HG03135 (cell line): Measurements from ENCODE around the gene BTG4.

Experiments
- ATAC-seq: cut with Tn5 transposase; IDR thresholded peaks from one replicate; pipeline ENCODE4 v1.9.1; 2021; ENCODE audit warnings: mild to moderate bottlenecking, moderate library complexity; ENCODE audit not compliant: unreplicated experiment

BTG4 gene

GRCh38 chr11:111537336-111537860 lies 25.2 kb upstream of the BTG4 start:
- no peak for ATAC-seq

DNA sequence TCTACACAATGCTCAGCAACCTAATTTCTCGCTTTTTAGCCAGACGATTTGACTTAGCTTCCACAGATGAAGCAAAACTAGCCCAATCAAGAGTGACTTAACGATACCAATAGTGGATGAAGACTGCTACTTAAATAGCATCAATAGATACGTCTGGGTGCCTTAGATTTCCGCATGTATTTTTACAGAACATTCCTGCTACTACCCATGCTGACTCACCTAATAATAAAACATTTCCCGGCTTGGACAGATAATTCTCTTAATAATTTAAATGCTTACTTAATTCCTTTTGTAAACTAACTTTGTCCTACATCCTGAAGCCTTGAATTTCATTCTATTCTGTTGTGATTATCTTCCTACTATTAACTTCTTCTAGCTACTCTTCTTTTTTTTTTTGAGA lies 23.1 kb upstream of the BTG4 start:
- no peak for ATAC-seq

DNA sequence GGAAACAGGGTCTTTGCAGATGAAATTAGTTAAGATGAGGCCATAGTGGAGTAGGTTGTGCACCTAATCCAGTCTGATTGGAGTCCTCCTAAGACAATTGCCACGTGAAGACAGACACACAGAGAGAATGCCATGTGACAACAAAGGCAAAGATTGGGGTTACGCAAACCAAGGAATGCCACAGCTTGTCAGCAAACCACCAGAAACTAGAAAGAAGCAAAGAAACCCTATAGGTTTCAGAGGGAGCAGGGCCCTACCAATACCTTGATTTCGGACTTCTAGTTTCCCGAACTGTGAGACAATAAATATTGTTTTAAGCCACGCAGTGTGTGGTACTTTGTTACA lies 20.2 kb upstream of the BTG4 start:
- no peak for ATAC-seq

DNA sequence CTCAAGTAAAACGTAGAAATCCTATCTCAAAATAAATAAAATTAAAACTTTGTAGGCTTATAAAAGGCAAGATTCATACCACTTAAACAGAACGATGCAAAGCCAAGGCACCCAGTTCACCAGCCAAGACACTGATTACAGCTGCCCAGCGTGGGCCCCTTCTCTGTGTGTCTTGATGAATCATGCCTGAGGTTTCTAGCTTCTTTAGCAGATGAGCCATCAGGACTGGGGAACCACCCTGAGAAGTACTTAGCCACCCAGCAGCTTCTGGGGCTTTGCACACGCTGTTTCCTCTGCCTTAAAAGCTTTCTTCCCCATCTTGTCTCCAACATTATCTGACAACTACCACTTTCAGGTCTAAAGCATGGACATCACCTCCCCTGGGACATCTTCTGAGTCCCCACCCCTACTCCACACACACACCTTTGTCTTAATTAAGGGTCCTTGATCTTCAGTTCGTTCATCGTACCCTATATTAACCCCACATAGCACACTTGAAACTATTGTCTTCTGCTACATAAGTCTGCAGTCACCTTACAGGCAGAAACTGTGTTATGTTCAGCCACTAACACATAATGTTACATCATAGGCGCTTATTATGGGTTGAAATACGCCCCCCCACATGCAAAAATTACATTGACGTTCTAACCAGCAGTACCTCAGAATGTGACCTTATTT lies 19.6 kb upstream of the BTG4 start:
- ATAC-seq = no peak

DNA sequence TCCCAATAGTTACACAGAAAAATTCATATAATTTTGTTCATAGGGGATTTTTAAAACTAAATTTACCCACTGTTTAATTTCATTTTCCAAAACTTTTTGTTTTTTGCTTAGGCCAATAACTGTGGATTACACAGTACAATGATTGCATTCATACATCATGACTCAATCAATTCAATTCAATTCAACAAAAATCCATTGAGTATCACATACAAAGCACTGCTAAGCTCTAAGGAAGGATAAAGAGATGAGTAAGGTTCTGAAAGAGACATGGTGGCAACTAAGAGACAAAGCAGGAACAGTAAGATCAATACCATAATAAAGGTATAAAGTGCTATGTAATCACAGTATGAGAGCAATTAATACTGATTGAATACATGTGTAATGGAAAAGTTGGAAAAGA lies 18.9 kb upstream of the BTG4 start:
- ATAC-seq = no peak

DNA sequence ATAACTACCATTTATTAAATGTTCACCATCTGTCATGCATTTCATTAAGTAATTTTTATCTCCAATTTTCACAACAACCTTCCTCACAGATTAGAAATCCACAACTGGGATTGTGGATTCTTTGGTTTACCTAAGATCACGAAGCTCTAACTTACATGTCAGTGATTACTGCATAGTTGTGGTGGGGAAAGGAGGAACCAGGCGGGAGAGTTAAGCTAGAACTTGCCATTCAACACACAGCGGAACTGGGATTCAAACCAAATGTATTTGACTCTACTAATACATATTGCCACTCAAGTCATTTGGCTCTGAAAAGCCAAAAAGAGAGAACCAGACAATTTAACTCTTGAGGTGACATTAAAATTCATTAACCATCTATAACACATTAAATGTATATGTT lies 17.9 kb upstream of the BTG4 start:
- ATAC-seq = no peak

DNA sequence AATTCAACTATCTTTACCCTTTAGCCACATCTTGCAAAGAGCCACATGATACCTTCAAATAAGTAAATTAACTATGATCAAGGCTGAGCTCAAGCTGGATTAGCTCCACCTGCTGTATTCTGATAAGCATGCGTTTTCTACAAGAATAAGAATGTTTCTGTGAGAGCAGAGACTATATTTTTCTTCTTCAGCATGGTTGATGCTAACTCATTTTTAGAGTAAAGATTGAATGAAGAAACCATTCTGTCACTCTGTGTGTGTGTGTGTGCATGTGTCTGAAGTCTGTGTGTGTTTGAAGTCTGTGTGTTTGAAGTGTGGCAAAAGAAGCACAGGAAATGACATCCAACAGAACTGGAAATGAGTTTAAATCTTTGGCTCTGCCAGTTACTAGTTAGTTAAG lies 16.4 kb upstream of the BTG4 start:
- ATAC-seq = no peak

DNA sequence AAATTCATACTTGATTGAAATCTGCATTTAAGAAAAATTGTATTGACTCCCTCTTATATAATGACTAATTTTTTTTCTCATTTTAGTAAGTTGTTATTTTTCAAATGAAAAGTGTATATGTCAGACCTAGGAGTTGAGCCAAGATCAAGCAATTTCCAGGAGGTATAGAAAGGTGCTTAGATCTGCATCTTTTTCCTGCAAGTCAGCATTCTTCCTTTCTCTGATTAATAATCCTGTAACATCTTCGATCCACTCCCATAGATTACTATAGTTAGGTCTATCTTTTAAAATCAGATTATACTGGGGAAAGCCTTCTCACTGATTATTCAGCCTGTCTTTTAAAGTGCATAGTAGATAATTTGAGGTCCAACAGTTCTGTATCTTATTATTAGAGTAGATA lies 15.1 kb upstream of the BTG4 start:
- ATAC-seq = no peak

DNA sequence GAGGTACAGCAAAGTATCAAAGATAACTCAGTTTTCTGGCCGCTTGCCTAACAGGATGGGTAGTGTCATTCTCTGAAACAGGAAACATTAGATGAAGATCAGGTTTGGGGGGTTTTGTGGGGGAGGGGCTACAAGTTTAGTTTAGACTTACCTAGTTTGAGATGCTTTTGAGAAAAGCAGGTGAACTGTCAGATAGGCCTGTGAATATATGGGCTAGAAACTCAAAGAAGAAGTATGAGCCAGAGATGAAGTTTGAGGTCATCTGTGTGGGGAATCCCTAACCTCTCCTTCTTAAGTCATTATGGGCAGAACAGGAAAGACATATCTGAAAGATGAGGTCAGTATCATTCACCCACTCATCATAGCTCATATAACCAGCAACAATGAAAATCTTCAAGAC lies 14.3 kb upstream of the BTG4 start:
- ATAC-seq = no peak

DNA sequence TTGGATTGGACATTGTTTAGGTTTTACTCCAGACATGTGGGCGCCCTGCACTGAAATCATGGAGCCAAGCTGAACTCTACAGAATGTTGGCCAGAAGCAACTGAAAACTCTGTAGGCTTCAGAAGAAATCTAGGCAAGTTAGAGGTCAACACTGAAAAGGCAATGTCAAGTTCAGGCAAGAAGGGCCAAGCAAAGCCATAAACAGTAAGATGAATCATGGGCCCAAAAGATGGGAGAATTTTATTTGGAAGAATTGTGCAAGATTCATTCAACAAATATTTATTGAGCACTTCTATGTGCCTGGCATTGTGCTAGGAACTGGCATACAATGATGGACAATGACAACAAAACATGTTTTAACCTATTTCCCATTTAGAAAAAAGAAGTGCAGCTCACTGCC lies 13.3 kb upstream of the BTG4 start:
- ATAC-seq = no peak

GRCh38 chr11:111524056-111524455 lies 11.9 kb upstream of the BTG4 start:
- ATAC-seq = no peak

DNA sequence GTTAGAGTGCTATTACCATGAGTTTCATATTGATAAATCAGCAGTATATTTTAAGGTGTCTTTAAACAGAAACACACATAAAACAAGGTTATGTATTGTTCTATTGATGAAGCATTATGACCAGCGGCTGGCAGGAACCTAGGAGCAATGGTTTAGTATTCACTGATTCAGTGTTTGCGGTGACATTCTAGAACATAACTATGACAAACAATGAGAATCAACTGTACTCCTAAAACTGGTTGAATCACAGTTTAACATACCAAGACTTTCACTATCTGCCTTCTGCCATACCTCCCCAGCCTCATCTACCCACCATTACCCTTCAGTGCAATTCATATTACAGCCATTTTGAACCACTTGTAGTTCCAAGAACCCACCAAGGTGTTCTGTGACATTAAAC lies 11.2 kb upstream of the BTG4 start:
- ATAC-seq = no peak

DNA sequence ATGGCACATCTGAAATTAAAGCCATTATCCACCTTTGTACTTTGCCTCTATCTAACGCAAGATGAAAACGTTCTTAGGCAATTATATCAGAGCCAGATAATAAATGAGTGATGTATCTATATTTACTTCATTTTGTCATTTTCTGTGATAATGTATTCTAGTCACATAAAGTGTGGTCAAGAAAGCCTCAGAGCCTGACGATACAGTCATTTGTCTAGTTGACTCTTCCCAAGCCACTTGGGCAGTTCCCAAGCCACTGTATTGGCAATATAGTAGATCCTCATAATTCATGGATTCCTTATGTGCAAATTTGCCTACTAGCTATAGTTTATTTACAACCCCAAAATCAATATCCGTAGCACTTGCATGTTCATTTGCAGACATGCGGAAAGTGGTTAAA lies 10.2 kb upstream of the BTG4 start:
- no peak for ATAC-seq

DNA sequence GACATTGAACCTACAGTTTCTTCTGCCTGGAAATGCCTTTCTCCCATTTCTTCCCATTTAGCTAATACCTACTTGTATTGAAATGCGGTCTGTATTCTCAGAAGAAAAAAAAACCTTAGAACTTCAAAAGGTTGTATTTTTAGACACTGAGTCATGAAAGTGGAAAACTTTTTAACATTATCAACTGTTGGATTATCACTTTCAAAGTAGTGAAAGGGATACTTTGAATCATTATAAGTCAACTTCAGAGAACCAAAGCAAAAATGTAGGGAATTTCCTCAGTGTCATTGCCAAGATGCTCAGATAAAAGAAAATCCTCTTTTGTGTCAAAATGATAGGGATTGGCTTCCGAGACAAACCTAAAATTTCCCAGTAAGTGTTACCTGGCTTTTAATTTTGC lies 8.9 kb upstream of the BTG4 start:
- ATAC-seq = no peak

- no peak for ATAC-seq
Observed at GRCh38 chr11:111520560-111520959, 8.4 kb upstream of the BTG4 start.

- ATAC-seq = no peak
Observed at GRCh38 chr11:111518668-111519067, 6.5 kb upstream of the BTG4 start.

GRCh38 chr11:111515591-111515990 lies 3.4 kb upstream of the BTG4 start:
- ATAC-seq = no peak

GRCh38 chr11:111514216-111515031 lies 2.2 kb upstream of the BTG4 start, which contains the start of gene HOATZ:
Gene HOATZ, plus strand, starts transcription at chr11:111514778. Its CDS starts 7 bp downstream, at chr11:111514785.
- ATAC-seq = no peak

DNA sequence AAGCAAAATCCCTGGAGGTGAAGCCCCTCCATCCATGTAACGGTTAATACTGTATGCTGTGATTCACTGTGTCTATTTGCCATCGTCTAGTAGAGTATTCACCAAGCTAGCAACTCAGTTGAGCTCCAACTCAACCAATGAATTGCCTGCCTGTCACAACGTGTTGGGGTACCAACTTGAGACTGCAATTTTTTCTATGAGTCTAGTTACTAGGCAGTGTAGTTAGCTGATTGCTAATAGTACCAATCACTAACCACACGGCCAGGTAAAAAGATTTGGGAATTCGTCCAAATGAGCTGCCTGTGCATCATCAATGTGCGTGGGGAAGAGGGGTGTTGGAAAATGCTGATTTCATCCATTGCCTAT lies 1.0 kb upstream of the BTG4 start:
- ATAC-seq = no peak

- no peak for ATAC-seq
Observed at GRCh38 chr11:111510311-111510710, 1.9 kb downstream of the BTG4 start.

DNA sequence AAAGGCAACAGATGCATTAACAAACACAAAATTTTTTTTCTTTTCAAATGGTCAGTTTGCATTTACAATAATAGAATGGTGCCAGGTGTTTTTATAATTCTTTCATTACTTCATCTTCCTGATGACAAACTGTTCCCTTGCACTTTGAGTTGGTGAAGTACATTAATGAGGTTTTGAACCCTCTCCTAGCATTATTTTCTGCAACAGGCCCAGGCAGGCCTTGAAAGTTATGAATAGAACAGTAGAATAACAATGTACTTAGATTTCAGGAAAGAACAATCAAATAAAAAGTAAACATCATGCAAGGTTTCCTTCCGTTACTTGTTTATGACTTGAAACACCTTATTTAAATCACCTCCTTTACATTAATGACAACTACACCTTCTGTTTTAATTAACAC lies 9.6 kb downstream of the BTG4 start:
- ATAC-seq = no peak

GRCh38 chr11:111500481-111500880 lies 11.7 kb downstream of the BTG4 start:
- no peak for ATAC-seq
